HS-27A (cell line): ENCODE measurements around the gene SLC39A5.
"Not testable (repeated sequence)": the region's sequence is repeated elsewhere in the genome, so short reads cannot be mapped to it uniquely, and the experiment has no call there.

Experiments
- DNase-seq: peaks from one replicate; pipeline ENCODE4 v3.0.0-alpha.2; 2012; ENCODE audit warnings: low read depth, missing footprints

SLC39A5 gene

GRCh38 chr12:56280849-56281248, 51.0 kb downstream of the SLC39A5 start:
- DNase-seq = no peak

- no peak for DNase-seq
Observed at GRCh38 chr12:56282030-56282429, 52.2 kb downstream of the SLC39A5 start.

GRCh38 chr12:56282579-56282978, 52.7 kb downstream of the SLC39A5 start:
- no peak for DNase-seq

GRCh38 chr12:56284263-56284662, 54.4 kb downstream of the SLC39A5 start:
- not testable (repeated sequence) for DNase-seq

GRCh38 chr12:56286044-56286830, 56.4 kb downstream of the SLC39A5 start:
- no peak for DNase-seq
